NK-92 (cell line): Measurements from ENCODE around the gene CITED1.
"Not testable (repeated sequence)": the region's sequence is repeated elsewhere in the genome, so short reads cannot be mapped to it uniquely, and the experiment has no call there.

Experiments used
- DNase-seq: peaks from one replicate; lab custom pipeline; 2025; ENCODE audit not compliant: unreplicated experiment; lab: John Stamatoyannopoulos, UW

CITED1 gene, protein sequence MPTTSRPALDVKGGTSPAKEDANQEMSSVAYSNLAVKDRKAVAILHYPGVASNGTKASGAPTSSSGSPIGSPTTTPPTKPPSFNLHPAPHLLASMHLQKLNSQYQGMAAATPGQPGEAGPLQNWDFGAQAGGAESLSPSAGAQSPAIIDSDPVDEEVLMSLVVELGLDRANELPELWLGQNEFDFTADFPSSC

DNA sequence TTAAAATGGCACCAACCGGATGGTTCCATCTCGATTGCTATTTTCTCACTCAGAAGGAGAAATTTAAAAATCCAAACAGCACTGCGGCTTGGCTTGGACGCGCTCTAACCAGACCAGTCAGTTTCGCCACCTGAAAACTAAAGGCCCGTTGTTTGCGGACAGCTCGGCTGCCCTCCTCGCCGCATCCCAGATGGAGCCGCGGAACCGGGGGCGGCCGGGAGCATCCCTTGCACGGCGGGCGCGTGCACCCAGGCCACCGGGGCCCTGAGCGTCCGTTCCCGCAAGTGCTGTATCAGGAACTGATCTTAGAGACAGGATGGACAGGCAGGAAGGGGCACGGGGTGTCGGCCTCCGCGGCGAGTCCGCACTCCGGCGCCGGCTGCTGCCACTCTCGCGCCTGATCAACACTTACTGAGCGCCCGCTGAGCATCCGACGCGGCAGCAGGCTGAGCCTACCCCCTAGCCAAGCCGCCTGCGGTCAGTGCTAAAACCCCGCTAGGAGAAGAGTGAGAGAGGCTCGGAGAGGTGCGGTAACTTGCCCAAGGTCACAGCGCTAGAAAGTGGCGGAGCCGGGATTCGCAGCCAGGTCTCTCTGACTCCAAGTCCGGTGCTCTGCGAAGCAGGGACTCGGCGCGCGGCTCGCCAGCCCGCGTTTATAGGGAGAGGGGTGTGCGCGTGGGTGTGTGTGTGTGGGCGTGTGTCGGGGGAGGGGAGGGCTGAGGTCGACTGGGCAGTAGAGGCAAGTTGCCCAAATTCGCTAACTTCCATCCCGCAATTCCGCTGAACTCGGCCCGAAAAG, at the start of gene CITED1:
TSS of gene CITED1 (minus strand) at position 629 of the 799 bp plus-strand sequence. CDS start 3,045 bp downstream, outside the sequence.
- no peak for DNase-seq

DNA sequence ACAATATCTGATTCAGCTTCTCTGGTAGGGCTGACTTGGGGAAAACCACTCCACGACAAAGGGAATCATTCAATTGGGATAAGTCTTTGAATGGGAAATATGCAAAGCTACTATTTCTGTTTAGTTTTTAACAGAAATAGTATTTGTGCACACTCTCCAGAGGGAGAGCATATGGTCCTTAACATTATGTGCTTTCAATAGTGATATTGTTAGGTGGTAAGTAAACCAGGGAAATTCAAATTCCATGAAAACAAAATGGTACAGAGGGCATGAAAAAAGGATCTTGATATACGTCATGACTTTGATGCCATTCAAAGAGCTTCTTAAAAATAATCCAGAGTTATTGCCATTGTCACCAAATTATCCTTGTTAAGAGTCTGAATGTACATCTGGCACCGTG, 47.1 kb upstream of the CITED1 start:
- no peak for DNase-seq

DNA sequence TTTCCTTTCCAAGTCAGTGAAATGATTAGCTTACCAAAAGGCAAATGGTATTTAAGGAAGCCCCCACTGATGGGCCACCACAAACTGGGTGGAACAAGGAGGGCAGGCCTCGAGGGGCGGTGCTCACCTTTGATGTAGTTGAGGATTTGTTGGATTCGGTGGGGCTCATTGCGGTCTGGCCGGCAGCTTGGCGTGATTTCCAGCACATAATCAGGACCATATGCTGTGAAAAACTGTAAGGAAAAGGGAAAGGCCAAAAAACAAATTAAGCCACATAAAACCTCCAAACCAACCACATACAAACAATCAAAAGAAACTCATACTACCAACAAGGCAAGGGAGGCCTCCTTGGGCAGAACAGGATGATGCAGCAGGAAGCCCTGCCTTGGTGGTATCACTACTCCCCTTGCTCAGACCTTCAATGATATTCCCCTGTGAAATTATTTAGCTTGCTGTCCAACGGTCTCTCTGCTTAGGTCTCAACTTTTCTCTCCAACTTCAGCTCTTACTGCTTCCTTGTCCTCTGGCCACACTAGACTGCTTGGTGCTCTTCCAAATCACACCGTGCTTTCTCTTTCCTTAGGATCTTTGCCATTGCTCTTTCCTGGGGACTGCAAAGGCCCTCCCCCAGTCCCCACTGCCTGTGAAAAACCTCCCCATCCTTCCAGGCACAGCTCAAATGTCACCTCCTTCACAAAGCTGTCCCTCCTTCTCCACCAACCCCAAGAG, 46.1 kb upstream of the CITED1 start:
- no peak for DNase-seq

DNA sequence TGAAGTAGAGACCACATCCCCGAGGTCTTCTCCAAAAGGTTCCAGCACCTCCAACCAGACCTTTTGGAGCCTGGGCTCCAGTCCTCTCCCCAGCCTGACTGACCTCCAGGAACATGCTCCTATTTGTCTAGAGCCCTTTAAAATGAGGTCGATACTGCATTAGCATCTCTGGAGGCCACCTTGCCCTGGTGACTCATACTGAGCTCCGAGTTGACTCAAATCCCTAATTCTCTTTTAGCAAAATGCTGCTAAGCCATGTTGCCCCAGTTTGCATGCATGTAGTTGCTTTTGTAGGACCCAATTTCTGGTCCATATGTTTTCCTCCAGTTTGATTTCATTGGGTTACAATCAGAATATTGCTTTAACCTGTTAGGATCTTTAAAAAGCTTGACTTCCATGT, 43.5 kb upstream of the CITED1 start:
- DNase-seq = no peak

DNA sequence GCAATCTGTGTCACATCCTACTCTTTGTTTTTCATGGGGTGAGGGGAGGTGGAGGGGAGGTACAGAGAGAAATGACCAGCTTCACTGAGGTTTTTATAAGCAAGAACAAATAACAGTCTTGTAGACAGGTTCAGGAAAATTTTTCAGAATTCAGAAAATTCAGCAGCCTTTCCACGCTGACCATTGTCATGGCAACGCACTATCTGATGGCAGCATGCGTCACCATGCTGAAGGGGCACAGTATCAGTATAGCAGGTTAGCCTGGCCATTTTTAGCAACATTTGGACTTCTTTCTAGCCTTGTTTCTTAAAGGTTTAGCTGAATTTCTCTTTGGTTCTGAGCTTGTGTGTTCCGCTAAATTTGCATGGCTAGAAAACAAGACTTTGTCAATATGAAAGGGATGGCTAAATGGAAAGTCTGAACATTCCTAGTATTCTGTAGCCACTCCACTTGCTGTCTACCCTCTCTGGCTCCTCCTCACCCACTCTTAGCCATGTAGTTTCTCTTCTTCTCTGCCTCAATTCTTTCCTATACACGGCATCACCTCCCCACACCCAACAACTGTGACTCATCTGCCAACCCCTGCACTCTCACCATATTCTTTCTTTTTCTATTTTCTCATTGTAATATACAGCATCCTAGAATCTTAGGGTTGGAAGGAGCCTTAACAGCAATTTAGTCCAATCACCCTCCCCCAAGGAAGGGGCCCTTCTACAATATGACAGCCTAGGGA, 42.7 kb upstream of the CITED1 start:
- no peak for DNase-seq

DNA sequence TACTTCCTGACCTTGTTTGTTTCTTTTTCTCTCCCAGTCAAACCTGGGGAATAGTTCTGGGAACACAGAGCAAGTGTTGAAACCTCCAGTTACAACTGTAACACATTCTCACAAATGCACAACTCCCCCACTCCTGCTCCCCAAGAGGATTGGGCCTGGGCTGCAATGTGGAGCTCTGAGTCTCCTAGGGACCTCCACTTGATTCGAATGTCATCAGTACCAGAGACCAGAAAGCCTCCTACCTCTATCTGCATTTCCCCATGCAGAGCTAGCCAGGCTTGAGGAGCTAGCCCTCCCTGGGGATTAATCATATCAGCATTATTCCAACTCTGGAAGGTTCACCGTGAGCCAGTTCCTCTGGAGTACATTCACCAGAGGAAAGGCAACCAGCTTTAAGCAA, 41.7 kb upstream of the CITED1 start:
- no peak for DNase-seq

DNA sequence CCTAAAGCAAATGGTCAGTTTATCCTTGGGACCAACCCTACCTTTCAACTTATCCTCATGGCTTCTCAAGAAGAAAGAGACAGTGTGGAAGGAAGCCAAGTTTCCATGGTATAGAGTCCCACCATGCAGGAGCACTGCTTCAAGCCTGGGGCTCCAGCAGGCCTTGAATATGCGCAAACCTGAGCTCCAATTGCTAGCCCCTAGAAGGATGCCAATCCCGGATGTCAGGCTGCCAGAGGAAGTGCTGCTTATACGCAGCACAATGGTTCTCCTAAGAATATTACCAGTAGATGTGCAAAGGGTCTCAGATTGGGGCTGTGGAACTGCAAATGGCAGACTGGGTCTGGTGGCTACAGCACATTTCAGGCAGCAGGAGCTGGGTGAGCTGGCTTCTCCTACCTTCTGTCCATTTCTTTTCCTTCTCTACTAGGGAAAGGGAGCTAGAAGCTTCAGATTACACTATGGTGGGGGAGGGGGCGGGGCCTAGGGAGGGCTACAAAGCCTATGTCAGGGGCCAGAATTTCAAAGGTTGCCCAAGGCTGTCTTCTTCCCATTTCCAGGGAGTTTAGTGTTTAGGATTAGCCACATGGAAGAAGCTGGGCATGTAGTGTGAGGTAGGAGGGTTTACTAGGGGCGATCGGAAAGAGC, 40.7 kb upstream of the CITED1 start:
- DNase-seq = no peak

DNA sequence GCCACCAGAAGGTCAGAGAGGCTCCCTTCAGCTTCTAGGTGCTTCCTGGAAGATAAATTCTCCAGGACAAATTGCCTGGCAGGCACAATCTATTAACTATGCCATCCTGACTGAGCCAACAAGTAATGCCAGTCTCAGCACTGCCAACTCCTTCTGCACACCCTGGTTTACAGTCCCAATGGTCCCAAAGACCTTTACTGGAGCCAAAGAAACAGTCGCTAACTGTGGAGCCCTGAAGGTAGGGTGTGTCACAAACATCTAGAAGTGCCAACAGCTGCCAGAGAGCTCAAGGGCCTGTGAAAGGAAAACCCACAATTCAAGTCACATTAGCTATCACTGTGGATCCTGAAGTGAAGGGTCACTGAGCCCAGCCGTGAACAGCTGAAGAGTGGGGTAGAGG, 34.9 kb upstream of the CITED1 start:
- no peak for DNase-seq

DNA sequence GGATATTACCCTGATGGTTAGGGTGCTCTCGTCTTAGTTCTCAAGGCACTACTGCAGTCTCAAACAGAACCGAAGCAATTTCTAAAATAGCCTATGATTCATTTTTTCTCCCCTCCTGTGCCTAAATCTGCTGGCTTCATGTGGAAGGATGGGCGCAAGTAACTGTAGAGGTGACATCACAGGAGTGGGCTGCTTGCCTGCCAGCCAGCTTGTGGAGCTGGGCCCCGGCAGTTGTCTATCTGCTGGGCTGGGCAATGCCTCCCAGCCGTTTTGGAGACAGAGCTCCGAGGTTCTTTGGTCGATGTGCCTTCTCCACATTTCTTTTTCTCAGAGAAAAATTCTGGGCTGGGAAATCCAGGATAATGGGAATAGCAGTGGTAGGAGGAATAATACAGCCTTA, 34.3 kb upstream of the CITED1 start:
- no peak for DNase-seq

DNA sequence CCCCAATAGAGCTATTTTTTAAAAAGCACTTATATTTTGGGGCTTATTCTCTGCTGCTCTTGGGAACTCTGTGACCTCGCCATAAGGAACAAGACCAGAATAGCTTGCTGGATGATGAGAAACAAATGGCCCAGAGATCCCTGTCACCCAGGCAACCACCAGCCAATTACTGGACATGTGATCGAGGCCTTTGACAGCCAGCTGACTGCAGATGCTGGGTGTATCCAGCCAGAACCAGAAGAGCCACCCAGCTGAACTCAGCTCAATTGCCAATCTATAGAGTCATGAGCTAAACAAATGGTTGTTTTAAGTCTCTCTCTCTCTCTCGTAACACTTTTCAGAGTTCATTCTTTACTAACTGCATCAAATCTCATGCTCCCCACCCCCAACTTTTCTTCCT, 24.4 kb upstream of the CITED1 start:
- DNase-seq = no peak

DNA sequence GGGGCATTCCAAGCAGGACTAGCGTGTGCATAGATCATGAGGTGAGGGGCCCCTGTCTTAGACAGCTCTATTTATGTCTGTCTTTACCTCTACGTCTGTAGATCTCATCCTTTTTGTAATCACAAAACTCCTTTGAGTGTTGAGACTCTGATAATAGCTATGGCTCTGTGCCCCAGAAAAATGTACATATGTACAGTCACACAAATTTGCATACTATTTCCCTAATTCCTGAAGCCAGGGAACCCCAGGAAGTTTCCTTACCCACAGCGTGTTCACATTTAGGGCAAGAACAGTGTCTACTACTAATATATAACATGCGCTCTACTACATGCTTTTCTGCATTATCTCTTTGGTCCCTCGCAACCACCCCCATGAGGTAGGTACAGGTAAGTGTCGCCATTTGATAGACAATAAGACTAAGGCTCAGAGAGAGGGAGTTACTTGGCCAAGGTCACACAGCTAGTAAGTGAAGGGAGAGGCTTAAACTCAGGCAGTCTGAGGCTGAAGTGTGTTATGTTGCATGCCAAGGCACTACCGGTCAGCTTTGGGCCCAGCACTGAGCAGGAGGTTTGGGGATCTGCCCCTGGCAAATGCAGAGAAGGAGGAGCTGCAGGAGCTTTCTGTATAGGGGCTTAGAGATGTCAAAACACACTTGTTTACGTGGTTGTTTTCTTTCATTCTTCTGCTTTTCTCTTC, 21.0 kb upstream of the CITED1 start:
- DNase-seq = no peak

DNA sequence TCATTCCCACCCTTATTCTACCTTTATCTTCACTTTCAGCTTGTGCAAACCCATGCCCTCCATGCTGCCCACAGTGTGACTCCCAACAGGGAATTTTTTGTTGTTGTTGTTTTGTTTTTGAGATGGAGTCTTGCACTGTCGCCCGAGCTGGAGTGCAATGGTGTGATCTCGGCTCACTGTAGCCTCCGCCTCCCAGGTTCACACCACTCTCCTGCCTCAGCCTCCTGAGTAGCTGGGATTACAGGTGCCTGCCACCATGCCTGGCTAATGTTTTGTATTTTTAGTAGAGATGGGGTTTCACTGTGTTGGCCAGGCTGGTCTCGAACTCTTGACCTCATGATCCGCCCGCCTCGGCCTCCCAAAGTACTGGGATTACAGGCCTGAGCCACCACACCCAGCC, 13.9 kb upstream of the CITED1 start:
- DNase-seq = not testable (repeated sequence)

DNA sequence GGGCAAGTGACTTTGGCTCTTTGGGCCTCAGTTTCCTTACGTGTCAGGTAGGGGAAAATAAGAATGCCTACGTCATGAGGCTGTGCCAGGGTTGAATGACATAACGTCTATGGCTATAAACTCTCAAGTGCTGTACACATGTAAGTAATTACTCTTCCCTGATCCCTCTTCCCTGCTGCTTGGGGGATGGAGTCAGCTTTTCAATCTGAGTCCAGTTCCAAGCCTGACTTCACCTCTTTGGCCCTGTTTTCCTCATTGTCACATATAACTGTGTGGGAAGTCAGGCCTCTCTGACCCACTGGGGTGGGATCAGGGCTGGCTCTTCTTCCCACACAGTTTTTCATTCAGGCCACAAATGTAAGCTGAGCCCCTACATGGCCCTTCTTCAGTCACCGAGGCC, 11.4 kb upstream of the CITED1 start:
- no peak for DNase-seq

DNA sequence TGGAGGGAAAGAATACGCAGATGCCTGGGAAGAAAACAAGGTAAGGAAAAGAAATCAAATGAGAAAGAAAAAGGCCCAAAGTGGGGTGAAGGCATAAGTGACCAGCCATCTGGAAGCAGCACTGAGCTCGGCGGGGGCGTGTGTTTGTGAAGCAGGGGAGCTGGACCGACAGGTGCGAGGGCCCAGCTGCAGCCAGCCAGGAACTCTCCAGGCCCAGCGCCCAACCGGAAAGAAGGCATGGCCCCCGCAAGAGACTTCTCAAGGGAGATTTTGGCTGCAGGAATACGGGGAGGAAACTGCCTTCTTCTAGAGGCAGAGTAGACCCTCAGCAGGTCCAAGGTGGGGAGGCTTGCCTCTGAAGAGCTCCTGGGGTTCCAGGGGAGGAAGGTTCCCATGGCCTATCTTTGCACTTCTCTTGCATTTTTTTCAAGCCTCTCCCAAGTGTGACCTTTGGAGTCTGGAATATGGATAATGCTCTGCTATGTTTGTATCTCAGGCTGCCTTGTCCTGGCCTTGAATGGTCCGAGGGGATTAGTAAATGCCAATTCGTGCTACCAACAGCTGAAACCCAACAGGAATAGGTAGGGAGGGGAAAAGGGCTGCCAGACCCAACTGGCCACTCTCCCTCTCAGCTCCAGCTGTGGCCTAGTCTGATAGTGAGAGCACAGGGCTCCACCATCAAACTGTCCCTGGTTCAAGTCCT, 10.8 kb upstream of the CITED1 start:
- DNase-seq = no peak

DNA sequence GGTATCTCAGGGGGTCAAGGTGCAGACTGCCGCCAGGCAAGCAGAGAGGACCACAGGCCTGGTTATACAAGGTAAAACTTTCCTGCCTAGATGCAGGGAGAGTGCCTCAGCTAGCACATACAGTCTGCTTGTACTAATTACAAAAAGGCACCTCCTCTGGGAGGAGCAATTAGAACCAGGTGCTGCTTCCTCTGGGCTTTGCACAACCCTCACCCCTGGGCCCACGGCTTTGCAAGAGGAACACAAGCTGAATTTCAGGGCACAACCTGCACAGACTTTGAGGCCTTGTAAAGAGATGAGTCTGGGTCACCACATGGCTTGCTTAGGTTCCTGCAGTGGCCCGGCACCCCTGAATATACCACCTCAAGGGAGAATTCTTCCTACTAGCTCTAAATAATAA, 9.2 kb upstream of the CITED1 start:
- no peak for DNase-seq

DNA sequence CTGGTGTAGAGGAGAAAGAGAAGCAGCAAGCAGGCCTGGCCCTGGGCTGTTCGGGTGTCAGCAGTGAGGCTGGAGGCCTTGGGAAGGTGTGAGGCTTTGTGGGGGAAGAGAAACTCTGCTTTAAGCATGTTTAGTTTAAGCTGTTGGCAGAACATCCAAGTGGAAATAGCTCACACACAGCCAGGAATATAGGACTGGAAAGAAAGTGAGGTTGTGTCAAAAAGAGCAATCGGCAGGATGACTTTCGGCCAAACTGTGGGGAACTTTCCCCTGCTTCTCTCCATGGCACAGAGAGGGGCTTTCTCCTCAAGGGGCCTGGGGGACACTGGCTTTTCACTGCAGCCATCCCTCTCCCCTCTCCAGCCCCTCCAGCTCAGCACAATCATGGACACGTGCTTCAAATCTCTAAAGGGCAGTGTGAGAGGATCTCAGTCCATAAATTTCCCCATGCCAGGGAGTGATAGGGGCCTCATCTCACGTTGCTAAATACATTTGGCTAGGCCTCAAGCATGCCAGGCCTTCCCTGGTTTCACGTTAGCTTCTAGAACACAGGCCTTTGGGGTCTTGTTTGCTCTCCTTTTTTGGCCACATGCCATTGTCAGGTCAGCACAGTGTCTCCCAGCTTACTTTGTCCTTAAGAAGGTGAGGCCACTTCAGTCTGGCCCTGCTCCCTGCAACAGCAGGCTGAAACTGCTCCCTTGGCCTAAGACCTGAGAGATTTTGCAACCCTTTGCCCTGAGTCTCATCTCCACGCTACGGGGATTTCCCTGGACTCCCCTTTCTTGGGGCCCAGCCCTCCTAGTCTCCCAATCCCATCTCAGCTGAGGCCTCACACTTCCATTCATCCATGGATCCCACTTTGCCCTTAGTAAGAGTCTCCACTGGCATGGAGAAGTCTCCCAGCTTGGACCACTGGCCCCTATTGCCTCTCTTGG, 8.3 kb upstream of the CITED1 start:
- no peak for DNase-seq

DNA sequence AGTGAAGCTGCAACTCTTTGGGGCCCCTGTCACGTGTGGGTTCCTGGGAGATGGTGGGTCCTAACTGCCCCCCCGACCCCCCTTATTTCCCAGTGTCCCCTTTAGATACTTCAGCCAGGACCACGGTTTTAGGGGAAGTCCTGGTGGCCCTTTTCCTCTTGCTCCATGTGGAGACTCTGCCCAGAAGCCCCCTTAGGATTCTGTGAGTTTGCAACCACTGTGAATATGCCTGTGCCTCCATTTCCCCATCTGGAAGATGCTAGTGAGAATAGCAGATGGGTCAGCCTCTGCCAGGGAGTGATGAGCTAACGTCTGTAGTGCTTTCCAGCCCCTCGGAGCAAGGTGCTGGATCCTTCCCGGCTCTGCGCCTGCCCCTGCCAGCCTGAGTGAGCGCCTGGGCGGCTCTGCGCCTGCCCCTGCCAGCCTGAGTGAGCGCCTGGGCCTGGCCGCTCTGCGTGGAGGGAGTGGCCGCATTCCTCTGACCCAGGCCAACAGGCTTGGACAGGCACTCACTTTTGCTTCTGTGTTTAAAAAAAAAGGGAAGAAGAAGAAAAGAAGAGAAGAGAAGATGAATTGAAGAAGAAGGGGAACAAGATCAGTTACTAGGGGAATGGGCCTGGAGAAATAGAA, 6.7 kb upstream of the CITED1 start:
- no peak for DNase-seq
